C1 segment of cervical spinal cord (tissue), 14 donors: Measurements from ENCODE around the gene CACNA1I.

Source experiments
- DNase-seq, 14 donors: peaks; one replicate each; lab custom pipeline; 2025; lab: John Stamatoyannopoulos, UW

The CACNA1I gene

DNA sequence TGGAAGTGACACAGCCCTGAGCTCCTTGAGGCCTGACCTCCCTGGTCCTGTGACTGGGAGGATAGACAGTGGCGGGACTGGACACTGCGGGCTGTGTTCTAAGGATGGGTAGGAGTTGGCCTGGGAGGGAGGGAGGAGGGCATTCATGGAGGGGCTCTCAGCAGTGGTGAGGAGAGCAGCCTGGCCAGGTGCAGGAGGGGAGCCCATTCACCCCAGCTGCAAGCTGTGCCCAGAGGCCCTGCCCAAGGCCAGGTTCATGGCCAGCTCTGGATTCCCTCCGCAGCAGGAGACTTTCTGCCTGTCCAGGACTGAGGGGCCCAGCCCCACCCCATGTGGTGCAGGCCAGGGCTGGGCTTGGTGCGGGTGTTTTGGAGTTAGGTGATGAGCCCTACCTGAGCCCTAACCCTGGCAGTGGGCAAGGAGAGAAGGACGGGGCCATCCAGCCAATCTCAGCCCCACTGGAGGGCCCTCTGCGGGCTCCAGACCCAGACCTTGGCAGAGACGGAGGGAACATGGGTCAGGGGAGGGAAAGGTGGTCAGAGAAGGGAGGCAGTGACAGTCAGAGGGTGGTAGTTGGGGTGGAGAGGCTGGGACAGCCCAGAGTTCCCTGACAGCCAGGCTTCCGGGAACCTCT, 26.8 kb downstream of the CACNA1I start:
- no peak for DNase-seq

DNA sequence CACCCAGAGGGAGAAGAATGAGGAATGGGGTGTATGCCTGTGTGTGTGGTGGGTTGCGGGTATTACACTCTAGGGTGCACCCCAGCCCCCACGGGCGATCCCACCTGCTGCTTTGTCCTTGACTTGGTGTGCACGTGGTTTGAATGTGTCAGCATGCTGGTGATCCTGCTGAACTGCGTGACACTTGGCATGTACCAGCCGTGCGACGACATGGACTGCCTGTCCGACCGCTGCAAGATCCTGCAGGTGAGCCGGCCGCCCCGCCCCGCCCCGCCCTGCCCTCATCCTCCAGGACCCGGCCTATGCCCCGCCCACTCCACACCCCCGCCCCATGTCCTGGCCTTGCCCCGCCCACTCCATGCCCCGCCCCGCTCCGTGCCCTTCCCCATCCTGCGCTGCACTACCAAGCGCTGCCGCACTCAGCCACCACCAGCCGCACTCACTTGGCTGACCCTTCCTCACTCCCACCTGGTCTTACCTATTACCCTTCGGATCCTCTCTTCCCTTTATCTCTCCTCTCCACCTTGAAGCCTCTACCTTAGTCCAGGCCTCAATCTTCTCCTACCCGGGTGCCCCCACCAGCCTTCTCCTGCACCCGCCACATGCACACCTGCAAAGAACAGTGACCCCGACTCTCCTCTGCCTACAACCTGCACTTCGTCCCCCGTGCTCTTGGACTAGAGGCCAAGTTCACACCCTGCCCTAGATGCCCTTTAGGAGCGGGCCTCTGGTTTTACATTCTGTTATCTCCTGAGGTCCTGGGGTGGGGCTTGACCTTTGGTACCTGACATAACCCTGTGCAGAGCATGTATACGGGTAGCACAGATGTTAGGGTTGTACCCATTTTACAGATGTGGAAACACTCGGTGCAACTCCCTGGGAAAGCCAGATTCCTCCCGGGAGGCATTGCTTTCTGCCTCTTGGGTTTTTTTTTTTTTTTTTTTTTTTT, 27.7 kb downstream of the CACNA1I start:
- DNase-seq = no peak

DNA sequence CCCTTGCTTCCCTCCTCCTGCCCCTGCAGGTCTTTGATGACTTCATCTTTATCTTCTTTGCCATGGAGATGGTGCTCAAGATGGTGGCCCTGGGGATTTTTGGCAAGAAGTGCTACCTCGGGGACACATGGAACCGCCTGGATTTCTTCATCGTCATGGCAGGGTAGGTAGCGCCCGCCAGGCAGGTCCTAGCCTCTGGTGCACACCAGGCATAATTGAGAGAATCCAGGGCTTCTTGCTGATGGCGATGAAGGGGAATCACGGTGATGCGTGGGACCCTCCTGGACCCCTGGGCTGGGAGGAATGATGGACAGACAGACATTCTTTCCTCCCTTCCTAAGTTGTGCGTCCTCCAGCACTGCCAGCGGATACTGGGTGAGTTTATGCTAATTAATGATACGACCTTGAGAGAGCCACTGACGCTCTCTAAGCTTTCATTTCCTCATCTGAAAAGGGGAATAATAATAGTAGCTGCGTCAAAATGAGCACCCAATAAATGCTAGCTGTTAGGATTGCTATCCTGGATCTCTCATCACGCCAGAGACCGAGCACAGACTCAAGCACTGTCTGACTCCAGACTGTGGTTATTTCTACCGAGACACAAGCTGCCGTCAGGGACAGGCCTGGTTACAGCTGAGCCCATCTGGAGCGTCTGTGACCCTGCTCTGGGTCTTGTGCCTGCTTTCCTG, 30.1 kb downstream of the CACNA1I start:
- DNase-seq = no peak

DNA sequence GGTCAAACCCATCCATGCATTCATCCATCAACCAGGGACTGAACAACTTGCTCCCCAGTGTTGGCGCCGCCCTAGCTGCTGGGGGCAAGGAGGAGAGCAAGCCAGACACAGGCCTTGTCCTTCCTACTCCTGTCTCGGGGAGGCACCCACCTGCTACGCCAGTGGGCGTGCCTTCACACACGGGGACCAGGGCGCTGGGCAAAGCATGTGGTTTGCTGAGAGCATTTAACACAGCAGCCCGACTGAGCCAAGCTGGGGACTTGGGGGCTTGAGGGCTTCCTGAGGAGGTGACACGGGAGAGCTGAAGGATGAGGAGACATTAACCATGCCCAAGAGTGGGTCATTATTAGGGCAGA, 30.6 kb downstream of the CACNA1I start:
- DNase-seq = no peak

DNA sequence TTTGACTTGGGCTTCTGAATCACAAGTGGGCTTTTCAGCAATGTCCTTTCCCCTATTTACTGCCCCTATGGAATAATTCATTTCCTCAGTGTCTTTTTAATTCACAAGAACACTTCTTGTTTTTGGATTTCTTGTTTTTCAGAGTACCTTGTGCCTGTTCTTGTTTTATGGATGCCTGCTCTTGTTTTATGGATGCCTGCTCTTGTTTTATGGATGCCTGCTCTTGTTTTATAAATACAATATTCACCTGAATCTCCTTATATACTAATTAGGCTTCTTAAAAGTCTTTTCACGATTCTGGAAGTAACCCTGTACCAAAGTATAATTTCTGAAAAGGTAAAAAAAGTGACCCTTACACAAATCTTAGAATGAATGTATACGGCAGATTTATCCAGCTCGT, 32.8 kb downstream of the CACNA1I start:
- DNase-seq = no peak

DNA sequence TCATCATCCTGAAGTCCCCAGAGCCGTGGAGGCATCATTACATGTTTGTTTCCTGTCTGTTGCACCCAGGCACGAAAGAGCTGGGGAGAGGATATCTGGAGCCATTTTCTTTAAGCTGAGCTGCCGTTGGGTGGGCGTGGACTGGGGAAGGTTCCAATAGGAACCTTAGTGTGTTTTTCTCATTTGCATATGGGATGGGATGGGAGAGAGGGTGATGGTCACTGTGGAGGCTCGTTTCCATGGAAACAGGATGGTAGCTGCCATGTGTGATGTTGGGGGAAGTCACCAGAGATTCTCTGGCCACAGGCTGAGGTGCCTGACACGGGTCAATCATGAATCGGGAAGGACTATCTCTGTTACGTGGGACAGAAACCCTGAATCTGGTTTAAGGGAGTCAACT, 39.7 kb downstream of the CACNA1I start:
- DNase-seq = no peak

DNA sequence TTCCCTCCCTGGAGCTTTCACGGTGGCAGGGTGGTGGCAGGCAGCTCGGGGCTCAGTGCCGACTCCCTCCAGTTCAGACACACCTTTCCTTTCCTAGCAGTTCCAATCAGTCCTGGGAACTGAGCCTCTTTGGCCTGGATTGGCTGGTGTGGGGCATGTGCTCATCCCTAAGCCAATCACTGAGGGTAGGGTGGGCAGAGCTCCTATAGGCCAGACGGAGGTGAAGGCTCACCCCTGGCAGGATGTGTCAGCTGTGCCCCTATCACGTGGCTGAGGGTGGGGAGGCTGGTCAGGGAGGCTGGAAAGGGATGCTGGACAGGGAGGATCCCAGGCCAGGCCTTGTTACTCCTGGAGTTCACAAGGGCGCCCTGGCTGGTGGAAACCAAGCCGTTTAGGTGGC, 40.2 kb downstream of the CACNA1I start:
- no peak for DNase-seq

DNA sequence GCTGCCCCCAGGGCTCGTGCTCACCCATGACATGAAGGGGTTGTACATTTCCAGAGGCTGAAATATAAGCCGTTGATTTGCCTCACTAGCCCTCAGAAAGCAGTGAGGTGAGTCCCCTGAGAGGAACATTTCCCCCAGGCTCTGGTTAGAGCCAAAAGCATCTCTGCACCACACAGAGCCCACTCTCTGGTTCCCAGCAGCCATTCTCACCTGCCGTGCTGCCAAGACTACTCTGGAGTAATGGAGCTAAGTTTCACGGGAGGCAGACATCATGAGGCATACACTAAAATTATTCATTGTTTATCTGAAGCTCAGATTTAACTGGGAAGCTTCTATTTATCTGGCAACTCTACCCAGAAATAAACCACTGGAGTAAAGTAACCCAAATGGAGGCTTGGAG, 40.8 kb downstream of the CACNA1I start:
- no peak for DNase-seq

DNA sequence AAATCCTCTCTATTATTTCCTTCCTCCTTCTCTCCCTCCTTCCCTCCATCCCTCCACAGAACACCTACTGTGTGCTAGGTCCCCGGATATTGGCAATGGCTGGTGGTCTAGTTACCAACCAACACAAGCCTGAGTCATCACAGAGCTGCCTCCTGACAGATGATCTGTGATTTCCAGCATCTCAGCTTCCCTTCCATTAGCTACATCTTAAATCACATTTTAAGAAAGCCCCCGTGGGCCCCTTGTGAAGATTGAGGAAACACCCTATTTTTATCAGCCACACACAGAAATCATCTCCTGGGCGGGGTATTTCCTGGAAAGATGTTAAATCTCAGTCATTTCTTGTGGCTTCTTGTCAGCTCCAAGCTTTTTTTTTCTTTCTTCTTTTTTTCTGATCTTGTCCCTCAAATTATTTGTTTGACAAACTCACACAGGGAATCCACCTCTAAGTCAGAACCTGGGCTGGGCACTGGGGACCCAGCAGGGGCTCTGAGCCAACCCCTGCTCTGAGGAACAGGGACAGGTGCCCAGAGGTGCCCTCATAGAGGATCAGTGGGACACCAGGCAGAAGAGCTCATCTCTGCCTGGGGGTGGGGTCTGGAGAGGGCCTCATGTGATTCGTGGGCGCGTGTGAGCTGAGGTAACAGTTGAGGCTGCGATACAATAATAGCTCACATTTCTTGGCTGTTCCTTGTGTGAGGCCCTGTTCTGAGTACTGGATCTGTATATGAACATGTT, 42.4 kb downstream of the CACNA1I start:
- DNase-seq = no peak

DNA sequence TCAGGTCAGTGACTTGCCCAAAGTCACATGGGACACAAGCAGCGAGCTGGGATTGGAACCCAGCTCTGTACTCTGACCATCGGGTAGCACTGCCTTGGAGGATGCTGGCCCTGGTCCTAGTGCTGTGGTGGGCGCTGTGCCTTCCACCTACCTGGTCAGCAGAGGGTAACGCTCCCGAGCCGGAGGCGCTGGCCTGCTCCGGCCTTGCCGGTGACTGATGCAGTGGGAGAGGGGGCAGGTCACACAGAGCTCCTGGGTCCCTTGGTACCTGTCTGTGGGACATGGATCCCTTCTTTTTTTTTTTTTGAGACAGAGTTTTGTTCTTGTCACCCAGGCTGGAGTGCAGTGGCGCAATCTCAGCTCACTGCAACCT, 43.0 kb downstream of the CACNA1I start:
- DNase-seq = no peak

DNA sequence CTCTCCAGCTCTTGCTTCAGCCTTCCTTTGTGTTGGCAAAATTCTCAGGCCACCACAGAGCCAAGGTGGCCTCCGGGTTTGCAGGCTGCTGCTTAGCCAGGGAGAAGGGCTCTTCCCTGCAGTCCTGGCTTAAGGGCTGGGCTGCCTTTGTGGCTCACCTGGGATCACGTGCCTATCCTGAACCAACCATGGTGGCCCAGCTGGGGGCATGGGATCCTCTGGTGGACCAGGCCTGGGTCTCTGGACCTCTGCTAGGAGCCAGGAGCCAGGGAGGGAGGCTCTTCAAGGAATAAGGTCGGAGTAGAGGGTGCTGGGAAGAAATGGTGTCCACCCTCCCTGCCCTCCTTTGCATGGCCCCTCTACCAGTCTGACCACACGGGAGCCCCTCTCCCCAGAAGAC, 43.9 kb downstream of the CACNA1I start:
- no peak for DNase-seq

DNA sequence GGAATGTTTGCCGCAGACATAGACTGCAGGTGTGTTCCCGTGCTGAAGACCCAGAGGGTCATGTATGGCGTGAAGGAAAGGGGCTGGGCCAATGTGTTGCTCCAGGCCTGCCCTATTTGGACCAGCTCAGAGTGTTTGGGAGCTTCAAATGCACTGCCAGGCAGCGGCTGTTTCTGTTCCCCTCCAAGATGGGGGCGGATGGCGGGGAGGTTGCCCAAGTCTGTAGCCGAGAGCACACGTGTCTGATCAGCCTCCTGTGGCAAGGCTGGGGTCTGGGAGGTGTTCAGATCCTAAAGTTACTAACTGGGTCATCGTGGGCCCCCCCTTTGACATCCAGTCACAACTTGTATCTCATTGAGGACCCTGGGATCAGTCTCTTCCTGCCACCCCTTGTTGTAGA, 45.5 kb downstream of the CACNA1I start:
- no peak for DNase-seq

DNA sequence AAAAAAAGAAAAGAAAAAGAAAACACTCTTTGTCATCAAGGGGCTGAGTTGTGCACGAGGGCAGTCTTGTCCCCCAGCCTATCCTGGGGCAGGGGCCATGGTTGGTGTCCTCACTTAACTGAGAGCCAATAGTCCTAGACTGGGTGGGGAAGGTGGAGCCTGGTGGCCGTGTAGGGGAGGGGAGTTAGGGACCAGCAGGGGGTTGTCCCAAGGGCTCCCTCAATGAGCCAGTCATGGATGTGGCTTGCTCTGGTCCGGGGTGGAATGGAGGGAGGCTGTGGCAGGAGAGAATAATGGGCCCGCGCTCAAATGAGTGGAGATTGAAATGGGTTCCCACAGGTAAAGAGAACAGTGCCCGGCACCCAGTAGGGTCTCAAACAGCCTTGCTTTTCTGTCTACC, 46.2 kb downstream of the CACNA1I start:
- no peak for DNase-seq

DNA sequence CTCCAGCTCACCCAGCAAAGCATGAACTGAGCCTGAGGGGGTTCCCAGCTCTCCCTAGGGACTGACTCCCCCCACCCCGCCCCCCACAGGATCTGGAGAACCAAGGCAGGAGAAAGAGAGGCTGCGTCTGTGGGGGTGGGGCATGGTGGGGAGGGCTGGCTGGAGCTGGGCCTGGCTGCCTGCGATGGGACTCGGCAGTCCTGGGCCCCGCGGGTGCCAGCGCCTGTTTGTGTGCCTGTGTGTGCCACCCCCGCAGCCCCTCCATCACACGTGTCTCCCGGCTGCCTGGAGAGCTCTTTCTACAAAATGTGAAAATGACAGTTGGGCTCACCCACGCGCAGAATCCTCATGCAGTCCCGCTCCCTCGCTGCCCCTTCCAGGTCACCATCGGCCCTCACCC, 46.8 kb downstream of the CACNA1I start:
- DNase-seq = no peak

DNA sequence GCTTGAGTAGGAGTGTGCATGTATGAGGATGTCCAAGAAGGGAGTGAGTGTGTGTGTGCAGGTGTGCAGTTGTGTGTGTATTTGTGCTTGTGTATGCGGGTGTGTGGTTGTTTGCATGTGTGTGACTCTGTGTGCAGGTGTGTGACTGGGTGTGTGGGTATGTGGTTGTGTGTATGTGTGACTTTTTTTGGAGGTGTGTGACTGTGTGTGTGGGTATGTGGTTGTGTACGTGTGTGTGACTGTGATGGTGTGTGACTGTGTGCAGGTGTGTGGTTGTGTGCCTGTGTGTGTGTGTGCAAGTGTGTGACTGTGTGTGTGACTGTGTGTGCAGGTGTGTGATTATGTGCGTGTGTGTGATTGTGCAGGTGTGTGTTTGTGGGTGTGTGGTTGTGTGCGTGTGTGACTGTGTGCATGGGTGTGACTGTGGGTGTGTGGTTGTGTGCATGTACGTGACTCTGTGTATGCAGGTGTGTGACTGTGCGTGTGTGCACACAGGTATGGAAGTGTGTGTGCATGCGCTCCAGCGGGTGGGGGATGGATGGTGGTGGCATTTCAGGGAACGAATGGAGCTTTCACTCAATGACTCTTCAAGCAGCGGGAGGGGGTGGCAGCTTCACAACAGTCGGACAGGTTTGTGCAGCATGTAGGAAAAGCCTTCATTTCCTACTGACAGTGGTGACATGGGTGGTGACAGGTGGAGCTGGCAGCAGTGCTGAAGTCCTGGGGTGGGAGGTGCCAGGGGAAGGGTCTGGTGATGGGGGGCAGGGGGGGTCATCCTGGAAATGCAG, 47.6 kb downstream of the CACNA1I start:
- no peak for DNase-seq

DNA sequence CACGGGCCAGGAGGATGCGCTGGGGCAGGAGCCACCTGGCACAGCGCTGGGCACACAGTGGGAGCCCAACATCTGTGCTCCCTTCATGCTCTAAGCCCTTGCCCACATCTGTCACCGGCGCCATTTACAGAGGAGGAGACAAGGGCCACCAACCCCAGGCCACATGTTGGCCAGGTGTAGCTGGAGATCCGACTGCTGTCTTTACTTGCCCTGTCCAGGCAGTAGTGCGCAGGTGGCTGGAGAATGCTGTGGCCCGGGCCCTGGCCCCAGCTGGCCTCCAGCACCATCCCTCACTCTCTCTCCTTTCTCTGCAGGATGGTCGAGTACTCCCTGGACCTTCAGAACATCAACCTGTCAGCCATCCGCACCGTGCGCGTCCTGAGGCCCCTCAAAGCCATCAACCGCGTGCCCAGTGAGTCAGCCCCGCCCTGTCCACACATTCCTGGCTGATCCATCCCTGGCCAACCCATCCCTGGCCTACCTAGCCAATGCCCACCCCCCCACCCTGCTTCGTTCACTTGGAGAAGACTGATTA, 48.5 kb downstream of the CACNA1I start:
- DNase-seq = no peak

DNA sequence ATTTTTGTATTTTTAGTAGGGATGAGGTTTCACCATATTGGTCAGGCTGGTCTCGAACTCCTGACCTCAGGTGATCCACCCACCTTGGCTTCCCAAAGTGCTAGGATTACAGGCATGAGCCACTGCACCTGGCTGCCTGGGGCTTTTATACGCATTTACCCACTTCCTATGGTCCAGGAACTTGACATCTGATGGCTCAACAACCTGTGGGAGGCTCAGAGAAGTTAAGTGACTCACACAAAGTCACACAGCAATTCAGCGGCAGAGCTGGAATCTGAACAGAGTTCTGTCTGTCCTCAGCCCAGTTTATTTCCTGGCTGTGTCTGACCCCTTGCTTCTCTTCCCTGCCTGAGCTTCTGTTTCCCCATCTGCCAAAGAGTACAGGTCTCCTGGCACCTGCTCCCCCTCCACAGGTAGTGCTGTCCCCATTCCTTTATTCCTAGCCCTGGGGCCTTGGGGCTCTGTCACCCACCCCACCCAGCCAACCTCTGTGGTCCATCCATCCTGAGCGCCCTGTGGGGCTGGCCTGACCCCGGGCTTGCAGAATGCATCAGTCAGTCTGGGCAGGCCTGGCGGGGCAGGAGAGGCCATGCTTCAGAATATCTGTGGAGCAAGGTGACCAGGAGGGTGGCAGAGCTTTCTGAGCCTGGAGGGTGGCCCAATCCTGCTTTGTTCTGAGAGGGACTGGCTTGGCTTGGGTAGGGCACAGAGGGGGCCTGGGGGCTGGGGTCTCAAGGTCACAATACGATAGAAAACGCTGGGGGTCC, 50.6 kb downstream of the CACNA1I start:
- no peak for DNase-seq

DNA sequence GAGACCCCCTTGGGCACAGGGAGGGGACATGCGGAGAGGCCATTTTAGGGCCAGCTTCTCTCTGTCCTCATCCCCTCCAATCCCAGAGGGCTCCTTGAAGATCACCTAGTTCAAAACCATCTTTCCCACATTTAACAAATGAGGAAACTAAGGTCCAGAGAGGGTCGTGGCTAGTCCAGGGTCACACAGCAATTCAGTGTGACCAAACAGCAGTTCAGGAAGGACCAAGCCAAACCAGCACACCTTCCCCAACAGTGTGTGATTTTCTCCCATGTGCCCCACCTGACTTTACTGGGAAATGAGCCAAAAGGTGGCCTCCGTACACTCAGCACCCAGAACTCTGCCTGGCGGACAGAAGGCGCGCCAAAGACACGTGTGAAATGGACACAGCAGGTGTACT, 51.3 kb downstream of the CACNA1I start:
- no peak for DNase-seq

DNA sequence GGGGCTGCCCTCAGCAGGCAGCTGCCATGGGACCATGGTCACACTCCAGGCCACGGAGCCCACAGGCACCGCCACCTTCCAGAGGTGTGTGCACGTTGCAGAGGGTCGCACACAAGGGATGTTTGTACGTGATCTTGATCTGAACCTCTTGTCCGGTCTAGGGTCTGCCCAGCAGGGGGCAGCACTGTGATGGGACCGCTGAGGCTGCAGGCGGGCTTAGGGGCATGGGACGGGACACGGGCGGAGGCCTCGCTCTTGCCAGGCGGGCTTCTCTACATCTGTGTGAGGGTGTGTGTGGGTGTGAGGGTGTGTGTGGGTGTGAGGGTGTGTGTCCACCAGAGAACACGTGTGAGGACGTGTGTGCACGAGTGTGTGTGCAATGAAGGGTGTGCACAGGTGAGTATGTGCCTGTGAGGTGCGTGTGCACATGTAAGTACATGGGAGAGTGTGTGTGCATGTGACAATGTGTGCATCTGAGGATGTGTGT, 52.4 kb downstream of the CACNA1I start:
- peak in 5 of 14 donors; percentile 5 to 46 (median 10) for DNase-seq
